GM23338 (cell line): ENCODE results near the gene UGGT2. TPM values are rescaled to one million over a fixed set of nuclear protein-coding genes. Genes with fewer than 3 reads are reported as not detected.

Experiments used
- ATAC-seq: fragments of 200-7000 bp; cut with Tn5 transposase; 3 replicates; pipeline ENCODE4 v1.9.1; 2020
- DNase-seq: peaks from one replicate; pipeline ENCODE4 v3.0.0-alpha.2; 2015; ENCODE audit warnings: low spot score
- H2AFZ ChIP-seq: fragments of 200-600 bp; sonication (generic); 2 replicates; pipeline ENCODE4 v1.8.0; 2016; ENCODE audit warnings: antibody characterized with exemption, mild to moderate bottlenecking, moderate library complexity
- H3F3A ChIP-seq: fragments of 200-600 bp; sonication (generic); replicated peaks from 2 replicates; pipeline ENCODE4 v1.8.0; 2017; ENCODE audit warnings: antibody characterized with exemption, mixed run types, low read depth
- H3K27ac ChIP-seq: fragments of 200-600 bp; sonication (generic); 2 replicates; pipeline ENCODE4 v1.6.1; 2016; ENCODE audit warnings: low read depth
- H3K27me3 ChIP-seq: fragments of 200-600 bp; sonication (generic); 2 replicates; pipeline ENCODE4 v1.8.0; 2016; ENCODE audit warnings: mild to moderate bottlenecking, mixed run types, moderate library complexity; ENCODE audit not compliant: insufficient read depth
- H3K36me3 ChIP-seq: fragments of 200-600 bp; sonication (generic); 2 replicates; pipeline ENCODE4 v1.8.0; 2016; ENCODE audit warnings: mild to moderate bottlenecking; ENCODE audit not compliant: insufficient read depth
- H3K4me1 ChIP-seq: fragments of 200-600 bp; sonication (generic); 2 replicates; pipeline ENCODE4 v1.8.0; 2016; ENCODE audit warnings: mild to moderate bottlenecking, moderate library complexity; ENCODE audit not compliant: insufficient read depth
- H3K4me2 ChIP-seq: fragments of 200-600 bp; sonication (generic); 2 replicates; pipeline ENCODE4 v1.7.1; 2017; ENCODE audit warnings: mixed run types
- H3K4me3 ChIP-seq: fragments of 200-600 bp; sonication (generic); 2 replicates; pipeline ENCODE4 v1.6.1; 2016; ENCODE audit warnings: mixed run types
- H3K79me2 ChIP-seq: fragments of 200-600 bp; sonication (generic); replicated peaks from 2 replicates; pipeline ENCODE4 v1.8.0; 2017; ENCODE audit warnings: mild to moderate bottlenecking; ENCODE audit not compliant: insufficient read depth
- H3K9me2 ChIP-seq: fragments of 200-600 bp; sonication (generic); 2 replicates; pipeline ENCODE4 v1.8.0; 2017; ENCODE audit not compliant: insufficient read depth
- H4K20me1 ChIP-seq: fragments of 200-600 bp; sonication (generic); replicated peaks from 2 replicates; pipeline ENCODE4 v1.8.0; 2017; ENCODE audit warnings: mild to moderate bottlenecking; ENCODE audit not compliant: insufficient read depth
- H3K27ac Mint-ChIP-seq: 2 replicates; pipeline ENCODE4 v1.8.0; 2020; ENCODE audit warnings: inconsistent platforms, mild to moderate bottlenecking, moderate library complexity, mixed read lengths
- H3K27me3 Mint-ChIP-seq: 3 replicates; pipeline ENCODE4 v1.8.0; 2022; ENCODE audit warnings: low read depth, mild to moderate bottlenecking, moderate library complexity, mixed read lengths, inconsistent platforms; ENCODE audit not compliant: insufficient read depth, poor library complexity
- H3K36me3 Mint-ChIP-seq: 3 replicates; pipeline ENCODE4 v1.8.0; 2021; ENCODE audit warnings: low read depth, mild to moderate bottlenecking, inconsistent platforms, moderate library complexity, mixed read lengths
- H3K4me1 Mint-ChIP-seq: 3 replicates; pipeline ENCODE4 v1.8.0; 2020; ENCODE audit warnings: mild to moderate bottlenecking, inconsistent platforms, mixed read lengths
- H3K4me3 Mint-ChIP-seq: 3 replicates; pipeline ENCODE4 v1.8.0; 2021; ENCODE audit warnings: moderate library complexity, mild to moderate bottlenecking, inconsistent platforms, mixed read lengths
- H3K9me3 Mint-ChIP-seq: 3 replicates; pipeline ENCODE4 v1.8.0; 2020; ENCODE audit warnings: moderate library complexity, mild to moderate bottlenecking, inconsistent platforms, mixed read lengths
- EZH2 ChIP-seq: fragments of 200-600 bp; sonication (generic); IDR thresholded peaks from one replicate; pipeline ENCODE4 v1.8.0; 2017; ENCODE audit warnings: antibody characterized with exemption, mild to moderate bottlenecking, low read depth; ENCODE audit not compliant: unreplicated experiment
- EZH2phosphoT487 ChIP-seq: fragments of 200-600 bp; sonication (generic); IDR thresholded peaks from one replicate; pipeline ENCODE4 v1.8.1; 2018; ENCODE audit warnings: antibody characterized with exemption; ENCODE audit not compliant: unreplicated experiment
- NANOG ChIP-seq: IDR thresholded peaks from 2 replicates; pipeline ENCODE4 v1.6.1; 2016; ENCODE audit warnings: antibody characterized with exemption, borderline replicate concordance
- STAT1 ChIP-seq: IDR thresholded peaks from one replicate; pipeline ENCODE4 v1.6.1; 2016; ENCODE audit warnings: antibody characterized with exemption; ENCODE audit not compliant: unreplicated experiment
- ZNF114 ChIP-seq: fragments of 250-450 bp; sonication (Bioruptor Pico); IDR thresholded peaks from 2 replicates; pipeline ENCODE4 v1.5.0; 2020; ENCODE audit warnings: mild to moderate bottlenecking, moderate library complexity
- polyA plus RNA-seq: library from polyadenylated mRNA; unstranded; fragments of >200 nt; fragmentation: Nextera tagmentation; extraction: Ambion mirVana; gene quantifications from 2 replicates; pipeline ENCODE4 v1.2.1, GENCODE V29; 2016
- total RNA-seq: library from RNA; depleted of rRNA; stranded (reverse); fragments of >200 nt; shearing (Covaris generic); gene quantifications from 2 replicates; pipeline ENCODE4 v1.2.3, GENCODE V29; 2014
- TF ChIP-seq, protein P1 (sequence below), 2 experiments: fragments of 200-600 bp in 1 of 2; sonication (generic) in 1 of 2; conservative IDR thresholded peaks; 2 replicates each; pipeline versions ENCODE4 v1.5.1 to v1.6.1; 2016 to 2017; ENCODE audit warnings: antibody characterized with exemption in 2 of 2, low read depth in 2 of 2, mild to moderate bottlenecking in 2 of 2, moderate library complexity in 1 of 2
- TF ChIP-seq, protein P2 (sequence below): IDR thresholded peaks from 2 replicates; pipeline ENCODE4 v1.6.1; 2016; ENCODE audit warnings: antibody characterized with exemption
- TF ChIP-seq, protein P3 (sequence below): fragments of 250-450 bp; sonication (Bioruptor Pico); IDR thresholded peaks from 2 replicates; pipeline ENCODE4 v1.5.0; 2020; ENCODE audit warnings: mild to moderate bottlenecking, moderate library complexity

UGGT2 gene
- total and polyA plus RNA-seq, 2 experiments from 2014 or later: 44.0 to 60.5 TPM

DNA sequence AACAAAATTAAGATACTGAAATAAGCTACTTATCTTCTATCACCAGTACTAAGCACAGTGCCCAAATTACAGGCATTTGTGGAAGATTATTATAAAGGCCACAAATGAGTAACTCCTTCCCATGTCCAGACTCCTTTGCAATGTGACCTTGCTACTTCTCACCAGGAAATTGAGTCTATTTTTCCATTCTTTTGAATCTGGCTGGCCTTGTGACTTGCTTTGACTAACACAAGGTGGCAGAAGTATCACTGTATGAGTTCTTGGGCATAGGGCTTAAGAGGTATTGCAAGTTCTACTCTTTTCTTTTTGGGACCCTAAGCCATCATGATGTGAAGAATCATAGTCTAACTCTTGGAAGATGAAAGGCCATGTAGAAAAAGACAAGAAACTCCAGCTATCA lies 49.9 kb downstream of the UGGT2 start:
- Histone ChIP-seq H3K4me2 (no peak overlapping the region), H2AFZ (no peak overlapping the region), H3K79me2 (peaks cover 10% of the 10 kb centered on the region; the same call in 1 of the 2 replicates), H3K27ac (peak overlapping the region; percentile 10; the same call in 1 of the 2 replicates), H3K4me1 (peaks cover 47% of the 10 kb centered on the region), H3K4me3 (no peak overlapping the region), H3K27me3 (no peaks in the 10 kb centered on the region), H3K9me2 (no peaks in the 10 kb centered on the region), H3K36me3 (no peaks in the 10 kb centered on the region), H3F3A (no peaks in the 10 kb centered on the region), H4K20me1 (no peaks in the 10 kb centered on the region)
- H3K27me3 Mint-ChIP-seq: no peaks in the 10 kb centered on the region
- peak overlapping the region; percentile 2; the same call in 1 of the 2 replicates for H3K27ac Mint-ChIP-seq
- H3K9me3 Mint-ChIP-seq: peaks cover 14% of the 10 kb centered on the region; the same call in 2 of the 3 replicates
- ATAC-seq (peak; percentile 63), DNase-seq (peak; percentile 53)
- peaks cover 51% of the 10 kb centered on the region for H3K4me1 Mint-ChIP-seq
- H3K36me3 Mint-ChIP-seq: peaks cover 27% of the 10 kb centered on the region
- TF ChIP-seq EZH2phosphoT487: no peak
- TF ChIP-seq, protein P1, sequence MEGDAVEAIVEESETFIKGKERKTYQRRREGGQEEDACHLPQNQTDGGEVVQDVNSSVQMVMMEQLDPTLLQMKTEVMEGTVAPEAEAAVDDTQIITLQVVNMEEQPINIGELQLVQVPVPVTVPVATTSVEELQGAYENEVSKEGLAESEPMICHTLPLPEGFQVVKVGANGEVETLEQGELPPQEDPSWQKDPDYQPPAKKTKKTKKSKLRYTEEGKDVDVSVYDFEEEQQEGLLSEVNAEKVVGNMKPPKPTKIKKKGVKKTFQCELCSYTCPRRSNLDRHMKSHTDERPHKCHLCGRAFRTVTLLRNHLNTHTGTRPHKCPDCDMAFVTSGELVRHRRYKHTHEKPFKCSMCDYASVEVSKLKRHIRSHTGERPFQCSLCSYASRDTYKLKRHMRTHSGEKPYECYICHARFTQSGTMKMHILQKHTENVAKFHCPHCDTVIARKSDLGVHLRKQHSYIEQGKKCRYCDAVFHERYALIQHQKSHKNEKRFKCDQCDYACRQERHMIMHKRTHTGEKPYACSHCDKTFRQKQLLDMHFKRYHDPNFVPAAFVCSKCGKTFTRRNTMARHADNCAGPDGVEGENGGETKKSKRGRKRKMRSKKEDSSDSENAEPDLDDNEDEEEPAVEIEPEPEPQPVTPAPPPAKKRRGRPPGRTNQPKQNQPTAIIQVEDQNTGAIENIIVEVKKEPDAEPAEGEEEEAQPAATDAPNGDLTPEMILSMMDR (conservative IDR thresholded peaks at IDR 0.05; ENCODE audit: low read depth in 2 of 2): peak; percentile 52 to 65
- no peak overlapping the region for H3K4me3 Mint-ChIP-seq

DNA sequence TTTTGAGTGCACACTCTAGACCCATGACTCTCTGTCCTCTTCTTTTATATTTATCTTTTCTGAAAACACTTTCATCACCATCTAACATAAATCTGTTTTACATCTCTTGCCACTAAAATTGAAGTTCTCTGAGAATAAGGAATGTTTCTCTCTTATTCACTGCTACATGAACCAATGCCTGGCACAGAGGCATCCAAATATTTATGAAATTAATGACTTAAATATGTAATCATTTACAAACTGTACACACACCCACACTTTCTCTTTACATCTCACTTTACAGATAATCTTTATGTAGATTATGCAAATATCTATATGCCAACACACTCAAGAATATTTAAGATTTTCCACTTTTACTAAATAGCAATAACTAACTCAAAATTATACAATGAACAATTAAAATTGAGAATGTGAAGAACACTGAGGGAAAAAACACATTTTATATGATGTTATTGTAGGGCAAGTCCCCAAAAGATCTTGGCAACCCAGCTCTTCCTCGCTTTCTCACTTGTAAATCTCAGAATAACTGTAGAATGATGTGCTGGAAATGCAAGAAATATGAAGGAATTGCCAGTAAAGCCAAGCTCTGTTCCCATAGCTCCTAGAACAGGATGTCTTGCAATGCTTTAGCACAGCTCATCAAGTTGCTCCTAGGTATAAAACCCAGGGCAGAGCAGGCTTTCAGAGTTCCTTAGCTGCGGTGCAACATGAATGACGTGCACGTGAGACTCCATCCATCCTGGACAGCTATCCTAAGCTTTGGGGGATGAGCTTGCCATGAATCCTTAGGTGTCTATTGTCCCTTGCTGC lies 50.7 kb downstream of the UGGT2 start:
- Mint-ChIP-seq H3K4me1 (peaks cover 59% of the 10 kb centered on the region), H3K4me3 (no peak overlapping the region), H3K27ac (no peak overlapping the region; the same call in 1 of the 2 replicates)
- TF ChIP-seq EZH2phosphoT487 (no peak), EZH2 (no peak), NANOG (no peak), ZNF114 (CRISPR knock-in tag) (no peak), STAT1 (no peak)
- TF ChIP-seq, protein P2, sequence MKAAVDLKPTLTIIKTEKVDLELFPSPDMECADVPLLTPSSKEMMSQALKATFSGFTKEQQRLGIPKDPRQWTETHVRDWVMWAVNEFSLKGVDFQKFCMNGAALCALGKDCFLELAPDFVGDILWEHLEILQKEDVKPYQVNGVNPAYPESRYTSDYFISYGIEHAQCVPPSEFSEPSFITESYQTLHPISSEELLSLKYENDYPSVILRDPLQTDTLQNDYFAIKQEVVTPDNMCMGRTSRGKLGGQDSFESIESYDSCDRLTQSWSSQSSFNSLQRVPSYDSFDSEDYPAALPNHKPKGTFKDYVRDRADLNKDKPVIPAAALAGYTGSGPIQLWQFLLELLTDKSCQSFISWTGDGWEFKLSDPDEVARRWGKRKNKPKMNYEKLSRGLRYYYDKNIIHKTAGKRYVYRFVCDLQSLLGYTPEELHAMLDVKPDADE: no peak
- TF ChIP-seq, protein P3, sequence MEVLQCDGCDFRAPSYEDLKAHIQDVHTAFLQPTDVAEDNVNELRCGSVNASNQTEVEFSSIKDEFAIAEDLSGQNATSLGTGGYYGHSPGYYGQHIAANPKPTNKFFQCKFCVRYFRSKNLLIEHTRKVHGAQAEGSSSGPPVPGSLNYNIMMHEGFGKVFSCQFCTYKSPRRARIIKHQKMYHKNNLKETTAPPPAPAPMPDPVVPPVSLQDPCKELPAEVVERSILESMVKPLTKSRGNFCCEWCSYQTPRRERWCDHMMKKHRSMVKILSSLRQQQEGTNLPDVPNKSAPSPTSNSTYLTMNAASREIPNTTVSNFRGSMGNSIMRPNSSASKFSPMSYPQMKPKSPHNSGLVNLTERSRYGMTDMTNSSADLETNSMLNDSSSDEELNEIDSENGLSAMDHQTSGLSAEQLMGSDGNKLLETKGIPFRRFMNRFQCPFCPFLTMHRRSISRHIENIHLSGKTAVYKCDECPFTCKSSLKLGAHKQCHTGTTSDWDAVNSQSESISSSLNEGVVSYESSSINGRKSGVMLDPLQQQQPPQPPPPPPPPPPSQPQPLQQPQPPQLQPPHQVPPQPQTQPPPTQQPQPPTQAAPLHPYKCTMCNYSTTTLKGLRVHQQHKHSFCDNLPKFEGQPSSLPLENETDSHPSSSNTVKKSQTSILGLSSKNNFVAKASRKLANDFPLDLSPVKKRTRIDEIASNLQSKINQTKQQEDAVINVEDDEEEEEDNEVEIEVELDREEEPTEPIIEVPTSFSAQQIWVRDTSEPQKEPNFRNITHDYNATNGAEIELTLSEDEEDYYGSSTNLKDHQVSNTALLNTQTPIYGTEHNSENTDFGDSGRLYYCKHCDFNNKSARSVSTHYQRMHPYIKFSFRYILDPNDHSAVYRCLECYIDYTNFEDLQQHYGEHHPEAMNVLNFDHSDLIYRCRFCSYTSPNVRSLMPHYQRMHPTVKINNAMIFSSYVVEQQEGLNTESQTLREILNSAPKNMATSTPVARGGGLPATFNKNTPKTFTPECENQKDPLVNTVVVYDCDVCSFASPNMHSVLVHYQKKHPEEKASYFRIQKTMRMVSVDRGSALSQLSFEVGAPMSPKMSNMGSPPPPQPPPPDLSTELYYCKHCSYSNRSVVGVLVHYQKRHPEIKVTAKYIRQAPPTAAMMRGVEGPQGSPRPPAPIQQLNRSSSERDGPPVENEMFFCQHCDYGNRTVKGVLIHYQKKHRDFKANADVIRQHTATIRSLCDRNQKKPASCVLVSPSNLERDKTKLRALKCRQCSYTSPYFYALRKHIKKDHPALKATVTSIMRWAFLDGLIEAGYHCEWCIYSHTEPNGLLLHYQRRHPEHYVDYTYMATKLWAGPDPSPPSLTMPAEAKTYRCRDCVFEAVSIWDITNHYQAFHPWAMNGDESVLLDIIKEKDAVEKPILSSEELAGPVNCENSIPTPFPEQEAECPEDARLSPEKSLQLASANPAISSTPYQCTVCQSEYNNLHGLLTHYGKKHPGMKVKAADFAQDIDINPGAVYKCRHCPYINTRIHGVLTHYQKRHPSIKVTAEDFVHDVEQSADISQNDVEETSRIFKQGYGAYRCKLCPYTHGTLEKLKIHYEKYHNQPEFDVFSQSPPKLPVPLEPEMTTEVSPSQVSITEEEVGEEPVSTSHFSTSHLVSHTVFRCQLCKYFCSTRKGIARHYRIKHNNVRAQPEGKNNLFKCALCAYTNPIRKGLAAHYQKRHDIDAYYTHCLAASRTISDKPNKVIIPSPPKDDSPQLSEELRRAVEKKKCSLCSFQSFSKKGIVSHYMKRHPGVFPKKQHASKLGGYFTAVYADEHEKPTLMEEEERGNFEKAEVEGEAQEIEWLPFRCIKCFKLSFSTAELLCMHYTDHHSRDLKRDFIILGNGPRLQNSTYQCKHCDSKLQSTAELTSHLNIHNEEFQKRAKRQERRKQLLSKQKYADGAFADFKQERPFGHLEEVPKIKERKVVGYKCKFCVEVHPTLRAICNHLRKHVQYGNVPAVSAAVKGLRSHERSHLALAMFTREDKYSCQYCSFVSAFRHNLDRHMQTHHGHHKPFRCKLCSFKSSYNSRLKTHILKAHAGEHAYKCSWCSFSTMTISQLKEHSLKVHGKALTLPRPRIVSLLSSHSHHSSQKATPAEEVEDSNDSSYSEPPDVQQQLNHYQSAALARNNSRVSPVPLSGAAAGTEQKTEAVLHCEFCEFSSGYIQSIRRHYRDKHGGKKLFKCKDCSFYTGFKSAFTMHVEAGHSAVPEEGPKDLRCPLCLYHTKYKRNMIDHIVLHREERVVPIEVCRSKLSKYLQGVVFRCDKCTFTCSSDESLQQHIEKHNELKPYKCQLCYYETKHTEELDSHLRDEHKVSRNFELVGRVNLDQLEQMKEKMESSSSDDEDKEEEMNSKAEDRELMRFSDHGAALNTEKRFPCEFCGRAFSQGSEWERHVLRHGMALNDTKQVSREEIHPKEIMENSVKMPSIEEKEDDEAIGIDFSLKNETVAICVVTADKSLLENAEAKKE: no peak
- TF ChIP-seq, protein P1 (conservative IDR thresholded peaks at IDR 0.05; ENCODE audit: low read depth in 2 of 2): no peak

More for the DNA sequence above, 50.7 kb downstream of the UGGT2 start:
- H3K27me3 Mint-ChIP-seq: no peaks in the 10 kb centered on the region
- no peaks in the 10 kb centered on the region for H3K27me3 ChIP-seq
- H3K4me3 ChIP-seq: no peak overlapping the region
- no peaks in the 10 kb centered on the region for H3K36me3 ChIP-seq
- H3K27ac ChIP-seq: peak overlapping the region; percentile 87
- H3K4me1 ChIP-seq: peaks cover 54% of the 10 kb centered on the region
- peak overlapping the region; percentile 58; the same call in 1 of the 2 replicates for H3K4me2 ChIP-seq
- DNase-seq (no peak), ATAC-seq (no peak)
- H2AFZ ChIP-seq: no peak overlapping the region
- H3F3A ChIP-seq: no peaks in the 10 kb centered on the region
- peaks cover 7% of the 10 kb centered on the region; the same call in 1 of the 2 replicates for H3K79me2 ChIP-seq
- H3K36me3 Mint-ChIP-seq: peaks cover 20% of the 10 kb centered on the region
- H3K9me2 ChIP-seq: no peaks in the 10 kb centered on the region
- H3K9me3 Mint-ChIP-seq: peaks cover 9% of the 10 kb centered on the region; the same call in 2 of the 3 replicates
- no peaks in the 10 kb centered on the region for H4K20me1 ChIP-seq
